ENCODE measurements around the gene COMMD10. TPM values are rescaled to one million over a fixed set of nuclear protein-coding genes. Genes with fewer than 3 reads are reported as not detected.
A peak's percentile ranks its signal among the peaks of the same experiment; 100 is the strongest.

The COMMD10 gene
- total and polyA plus RNA-seq, 10 donors: 16.6 to 55.4 (median 42.9) TPM

DNA sequence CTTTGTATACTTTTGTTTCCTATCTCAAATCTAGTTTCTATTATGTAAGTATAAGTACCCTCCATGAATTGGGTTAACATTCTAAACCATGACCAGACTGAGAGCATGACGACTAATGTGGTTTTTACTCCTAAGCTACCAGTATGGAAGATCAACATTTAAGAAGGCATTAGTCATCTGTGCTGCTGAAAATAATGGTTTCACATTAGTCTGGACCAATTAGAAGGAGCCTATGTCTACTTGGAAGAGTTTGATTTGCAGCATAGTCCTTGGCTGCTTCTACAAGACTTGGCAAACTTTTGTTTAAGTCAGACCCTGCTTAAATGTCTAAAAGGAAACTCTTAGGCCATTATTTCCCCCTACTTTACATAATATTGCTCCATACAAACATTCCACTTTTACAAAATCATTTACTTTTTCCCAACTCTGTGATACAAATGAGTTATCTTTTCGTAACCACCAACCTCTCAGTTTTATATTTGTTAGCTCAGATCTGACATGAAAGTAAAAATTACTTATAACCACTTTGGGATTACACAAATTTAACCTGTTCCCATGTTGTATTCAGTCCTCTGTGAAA lies 186.7 kb downstream of the COMMD10 start:
- TF ChIP-seq, protein P1, sequence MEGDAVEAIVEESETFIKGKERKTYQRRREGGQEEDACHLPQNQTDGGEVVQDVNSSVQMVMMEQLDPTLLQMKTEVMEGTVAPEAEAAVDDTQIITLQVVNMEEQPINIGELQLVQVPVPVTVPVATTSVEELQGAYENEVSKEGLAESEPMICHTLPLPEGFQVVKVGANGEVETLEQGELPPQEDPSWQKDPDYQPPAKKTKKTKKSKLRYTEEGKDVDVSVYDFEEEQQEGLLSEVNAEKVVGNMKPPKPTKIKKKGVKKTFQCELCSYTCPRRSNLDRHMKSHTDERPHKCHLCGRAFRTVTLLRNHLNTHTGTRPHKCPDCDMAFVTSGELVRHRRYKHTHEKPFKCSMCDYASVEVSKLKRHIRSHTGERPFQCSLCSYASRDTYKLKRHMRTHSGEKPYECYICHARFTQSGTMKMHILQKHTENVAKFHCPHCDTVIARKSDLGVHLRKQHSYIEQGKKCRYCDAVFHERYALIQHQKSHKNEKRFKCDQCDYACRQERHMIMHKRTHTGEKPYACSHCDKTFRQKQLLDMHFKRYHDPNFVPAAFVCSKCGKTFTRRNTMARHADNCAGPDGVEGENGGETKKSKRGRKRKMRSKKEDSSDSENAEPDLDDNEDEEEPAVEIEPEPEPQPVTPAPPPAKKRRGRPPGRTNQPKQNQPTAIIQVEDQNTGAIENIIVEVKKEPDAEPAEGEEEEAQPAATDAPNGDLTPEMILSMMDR (IDR thresholded peaks at IDR 0.05 in 8 of 11, conservative IDR thresholded peaks at IDR 0.05 in 3 of 11): no peak
- TF ChIP-seq POLR2AphosphoS5 (IDR thresholded peaks at IDR 0.05) (no peak), POLR2A (IDR thresholded peaks at IDR 0.05) (no peak)
- Histone ChIP-seq H3K36me3 (peaks cover 0 to 27% (median 0%) of the 10 kb centered on the region in 6 donors), H3K27me3 (replicated peaks in 1 of 7) (no peaks in the 10 kb centered on the region), H3K9me3 (peaks cover 0 to 28% (median 20%) of the 10 kb centered on the region in 8 donors), H3K4me3 (no peak overlapping the region), H3K4me1 (no peaks in the 10 kb centered on the region), H3K27ac (no peak overlapping the region)
- no peak for DNase-seq
- WGBS, 5 donors: 72 to 98% (median 84%) methylated on average over 2 of the region's 2 CpGs
- intact Hi-C loops (cut with DNase I; ENCODE audit: low total_unique reads): no loop called here

DNA sequence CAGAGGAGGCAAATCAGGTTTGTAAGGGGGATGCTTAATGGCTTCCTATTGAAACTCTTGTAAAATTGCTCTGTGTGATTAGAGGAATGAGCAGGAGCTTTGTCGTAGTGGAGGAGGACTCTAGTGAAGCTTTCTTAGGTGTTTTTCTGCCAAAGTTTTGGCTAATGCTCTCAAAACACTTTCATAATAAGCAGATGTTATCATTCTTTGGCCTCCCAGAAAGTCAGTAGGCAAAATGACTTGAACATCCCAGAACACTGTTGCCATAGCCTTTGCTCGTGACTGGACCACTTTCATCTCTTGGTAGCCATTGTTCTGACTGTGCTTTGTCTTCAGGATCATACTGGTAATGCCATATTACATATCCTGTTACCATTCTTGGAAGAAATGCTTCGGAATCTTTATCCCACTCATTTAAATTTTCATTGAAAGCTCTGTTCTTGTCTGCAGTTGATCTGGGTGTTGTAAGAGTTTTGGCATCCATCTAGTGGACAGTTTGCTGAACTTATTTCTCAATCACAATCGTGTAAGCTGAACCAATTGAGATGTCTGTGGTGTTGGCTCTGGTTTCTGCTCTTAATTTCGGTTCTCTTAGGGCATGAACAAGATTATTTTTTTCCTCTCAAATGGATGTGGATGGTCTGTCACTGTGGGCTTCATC lies 187.6 kb downstream of the COMMD10 start:
- H3K27ac ChIP-seq: peak overlapping the region in 1 of 8 donors; percentile 18
- H3K9me3 ChIP-seq: peaks cover 3 to 33% (median 28%) of the 10 kb centered on the region in 8 donors
- no peak overlapping the region for H3K4me3 ChIP-seq
- no peak for DNase-seq
- WGBS, 5 donors: 78 to 86% (median 81%) methylated on average over 5 of the region's 5 CpGs
- H3K27me3 ChIP-seq (replicated peaks in 1 of 7): no peaks in the 10 kb centered on the region
- no peaks in the 10 kb centered on the region for H3K4me1 ChIP-seq
- TF ChIP-seq POLR2AphosphoS5 (IDR thresholded peaks at IDR 0.05): no peak
- TF ChIP-seq POLR2A (IDR thresholded peaks at IDR 0.05): no peak
- TF ChIP-seq, protein P1 (IDR thresholded peaks at IDR 0.05 in 8 of 11, conservative IDR thresholded peaks at IDR 0.05 in 3 of 11): peak in 2 of 11 experiments; percentile 8
- intact Hi-C loops (cut with DNase I; ENCODE audit: low total_unique reads): no loop called here
- H3K36me3 ChIP-seq: peaks cover 0 to 31% (median 0%) of the 10 kb centered on the region in 6 donors

DNA sequence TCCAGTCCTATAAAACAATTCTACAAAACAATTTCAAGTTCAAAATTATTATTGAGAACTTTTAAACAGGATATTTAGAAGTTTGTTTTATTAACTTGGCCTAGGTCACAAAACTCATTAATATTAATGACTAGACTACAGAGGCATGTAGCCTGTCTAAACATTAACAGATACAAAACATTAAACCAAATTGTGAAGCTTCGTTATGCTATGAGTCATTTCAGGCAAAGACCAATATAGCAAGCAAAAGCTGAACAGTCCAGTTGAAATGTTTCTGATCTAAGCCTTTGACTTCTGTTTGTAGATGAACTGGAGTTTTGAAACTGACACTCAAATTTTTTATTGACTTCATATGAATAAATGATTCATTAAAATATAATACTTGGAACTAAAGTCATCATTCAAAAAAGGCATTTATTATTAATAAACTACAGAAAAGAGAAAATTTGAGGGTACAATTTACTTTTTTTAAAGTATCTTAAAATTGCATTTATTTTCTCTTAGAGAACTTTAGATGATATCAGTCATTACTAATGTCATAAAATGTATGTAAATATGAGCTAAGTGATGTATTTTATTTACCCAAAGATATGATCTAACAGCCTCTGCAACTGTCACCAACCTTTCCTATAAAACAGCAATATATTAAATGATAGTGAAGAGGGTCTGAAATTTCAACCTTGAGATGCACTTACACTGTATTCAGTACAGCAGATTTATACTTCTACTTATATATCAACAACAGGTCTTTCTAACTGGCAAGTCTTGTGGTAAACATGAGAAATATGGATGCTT lies 188.8 kb downstream of the COMMD10 start:
- no peaks in the 10 kb centered on the region for H3K4me1 ChIP-seq
- 56 to 77% (median 65%) methylated on average over 1 of the region's 1 CpG for WGBS, 5 donors
- H3K27me3 ChIP-seq (replicated peaks in 1 of 7): no peaks in the 10 kb centered on the region
- H3K9me3 ChIP-seq: peaks cover 3 to 45% (median 36%) of the 10 kb centered on the region in 8 donors
- H3K36me3 ChIP-seq: peaks cover 0 to 34% (median 0%) of the 10 kb centered on the region in 6 donors
- DNase-seq: no peak
- H3K27ac ChIP-seq: no peak overlapping the region
- TF ChIP-seq POLR2AphosphoS5 (IDR thresholded peaks at IDR 0.05) (no peak), POLR2A (IDR thresholded peaks at IDR 0.05) (no peak)
- TF ChIP-seq, protein P1 (IDR thresholded peaks at IDR 0.05 in 8 of 11, conservative IDR thresholded peaks at IDR 0.05 in 3 of 11): no peak
- no peak overlapping the region for H3K4me3 ChIP-seq
- intact Hi-C loops (cut with DNase I; ENCODE audit: low total_unique reads): no loop called here

DNA sequence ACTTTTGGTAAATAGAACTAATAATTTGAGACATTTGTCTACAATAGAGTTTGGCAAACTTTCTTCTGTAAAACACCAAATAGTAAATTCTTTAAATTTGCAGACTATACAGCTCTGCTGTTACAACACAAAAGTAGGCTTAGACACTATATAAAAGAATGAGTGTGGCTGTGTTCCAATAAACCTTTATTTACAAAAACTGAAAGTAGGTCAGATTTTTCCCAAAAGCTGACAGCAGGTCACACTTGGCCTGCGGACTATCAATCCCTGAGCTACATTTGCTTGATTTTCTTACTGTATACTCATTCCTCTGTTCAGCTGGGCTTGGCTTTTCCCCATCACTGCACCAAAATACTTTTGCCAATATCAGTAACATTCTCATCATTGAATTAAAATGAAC lies 189.4 kb downstream of the COMMD10 start:
- Histone ChIP-seq H3K9me3 (peaks cover 3 to 48% (median 36%) of the 10 kb centered on the region in 8 donors), H3K27ac (no peak overlapping the region), H3K36me3 (peaks cover 0 to 34% (median 0%) of the 10 kb centered on the region in 6 donors), H3K27me3 (replicated peaks in 1 of 7) (no peaks in the 10 kb centered on the region), H3K4me3 (no peak overlapping the region), H3K4me1 (no peaks in the 10 kb centered on the region)
- intact Hi-C loops (cut with DNase I; ENCODE audit: low total_unique reads): no loop called here
- WGBS, 5 donors: 84 to 100% (median 95%) methylated on average over 1 of the region's 1 CpG
- no peak for TF ChIP-seq POLR2A (IDR thresholded peaks at IDR 0.05)
- no peak for TF ChIP-seq POLR2AphosphoS5 (IDR thresholded peaks at IDR 0.05)
- TF ChIP-seq, protein P1 (IDR thresholded peaks at IDR 0.05 in 8 of 11, conservative IDR thresholded peaks at IDR 0.05 in 3 of 11): no peak
- no peak for DNase-seq
